Measurements from ENCODE around the gene TEKT3. TPM values are rescaled to one million over a fixed set of nuclear protein-coding genes. Genes with fewer than 3 reads are reported as not detected.

Gene TEKT3
- total RNA-seq, 1 donor from 2014 or later = 1.2 TPM

DNA sequence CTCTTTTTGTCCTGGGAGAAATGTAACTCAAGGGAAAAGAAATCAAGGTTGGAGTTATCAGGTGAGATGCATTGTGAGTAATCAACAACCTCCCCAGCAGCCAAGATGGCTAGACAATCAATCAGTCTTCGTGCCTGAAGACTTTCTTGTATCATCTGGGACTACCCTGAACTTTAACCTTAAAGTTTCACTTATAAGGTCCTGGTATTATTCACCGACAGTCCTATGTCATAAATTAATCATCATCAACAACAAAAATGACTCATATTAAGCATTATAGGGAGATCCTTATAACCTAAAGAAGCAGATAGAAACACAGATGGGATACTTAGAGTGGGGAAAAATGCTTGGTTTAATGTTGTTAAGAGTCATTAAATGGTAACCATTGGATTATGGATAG, 7.7 kb upstream of the TEKT3 start:
- no peak for DNase-seq

DNA sequence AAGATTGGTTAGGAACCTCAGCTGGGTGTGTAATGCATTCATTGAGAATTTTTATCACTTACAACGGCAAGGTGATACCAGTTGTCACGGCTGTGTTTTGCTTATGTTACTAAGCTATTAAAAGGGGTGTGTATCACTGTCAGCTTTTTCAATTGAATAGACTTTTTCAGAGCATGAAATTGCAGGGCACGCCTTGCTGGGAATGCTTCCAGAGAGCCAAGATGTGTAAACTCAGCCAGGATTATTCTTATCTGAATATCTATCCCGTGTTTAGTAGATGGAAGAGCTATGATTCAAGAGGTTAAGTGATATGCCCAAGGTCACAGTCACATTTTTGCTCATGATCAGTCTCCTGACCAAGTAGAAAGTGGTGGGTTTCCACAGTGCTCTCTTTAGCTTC, 6.6 kb upstream of the TEKT3 start:
- DNase-seq = no peak

DNA sequence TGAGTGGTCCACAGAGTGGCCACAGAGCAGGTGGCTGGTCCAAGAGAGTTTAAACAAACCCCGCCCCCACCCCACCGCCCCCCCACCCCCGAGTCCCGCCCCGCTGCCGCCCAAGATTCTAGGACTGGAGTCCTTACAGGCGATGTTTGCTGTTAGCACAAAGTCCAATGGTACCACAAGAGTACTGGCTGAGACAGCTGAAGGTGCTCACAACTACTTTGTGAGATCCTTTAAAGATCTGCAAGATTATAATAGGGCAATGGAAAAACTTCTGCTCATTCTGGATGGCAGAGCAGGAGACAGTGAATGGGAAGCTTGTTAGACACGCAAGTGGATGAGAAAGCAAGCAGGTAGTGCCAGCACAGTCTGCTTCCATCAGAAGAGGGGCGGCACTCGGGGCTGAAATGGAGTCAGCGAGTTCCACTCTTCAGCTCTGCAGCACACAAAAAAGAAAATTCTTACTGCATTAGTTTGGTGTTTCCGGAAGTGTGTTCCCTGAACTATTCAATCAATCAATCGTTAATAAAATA, 4.7 kb upstream of the TEKT3 start:
- no peak for DNase-seq

DNA sequence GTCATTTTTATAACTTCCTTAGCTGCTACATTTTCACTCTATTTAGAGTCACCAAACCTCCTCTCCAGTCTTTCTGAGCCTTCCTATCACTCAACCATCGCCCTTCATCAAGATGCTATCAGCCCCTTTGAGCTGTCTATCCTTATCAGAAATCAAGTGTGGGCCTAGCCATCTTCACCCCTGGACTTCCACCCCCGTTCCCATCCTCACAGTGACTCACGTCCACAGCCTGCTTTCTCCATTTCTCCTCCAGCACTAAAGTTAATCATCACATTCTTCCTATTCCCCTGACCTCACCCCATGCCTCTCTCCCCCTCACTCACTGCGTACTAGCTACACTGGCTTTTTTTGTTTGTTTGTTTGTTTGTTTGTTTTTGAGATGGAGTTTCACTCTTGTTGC, 2.4 kb upstream of the TEKT3 start:
- no peak for DNase-seq

DNA sequence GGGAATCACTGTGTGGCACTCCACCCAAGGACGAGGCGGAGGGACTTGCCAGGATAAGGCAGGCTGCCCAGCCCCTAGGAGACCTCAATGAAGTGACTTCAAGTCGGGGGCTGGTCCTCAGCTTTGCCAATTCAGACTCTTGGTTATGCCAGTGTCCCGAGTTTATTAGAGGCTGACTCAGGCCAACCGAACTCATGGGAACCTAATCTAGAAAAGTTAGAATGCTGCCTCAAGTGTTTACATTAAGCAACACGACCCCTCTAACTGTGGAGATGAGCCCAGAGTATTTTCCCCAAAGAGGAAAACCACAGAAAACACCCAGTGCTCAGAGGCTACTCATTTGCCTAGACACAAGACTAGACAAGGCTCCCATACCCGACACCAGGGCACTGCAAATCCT, 1.1 kb upstream of the TEKT3 start:
- DNase-seq = no peak

DNA sequence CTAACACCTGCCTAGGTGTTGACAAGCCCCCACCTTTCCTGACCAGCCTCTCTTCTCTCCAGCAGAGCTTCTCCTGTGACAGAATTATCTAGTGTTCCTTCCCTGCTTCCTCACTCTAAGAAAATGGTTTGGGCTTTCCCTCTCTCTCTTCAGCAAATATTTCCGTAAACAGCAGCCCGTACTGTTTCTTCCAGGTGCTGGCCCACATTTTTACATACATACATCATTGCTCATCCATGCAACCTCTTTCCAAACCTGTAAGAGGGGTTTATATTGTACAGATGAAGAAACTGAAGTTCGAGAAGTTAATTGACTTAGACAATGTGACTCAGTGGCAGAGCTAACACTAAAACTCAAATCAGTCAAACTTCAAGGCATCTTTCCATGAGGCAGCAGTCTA, 569 bp upstream of the TEKT3 start:
- no peak for DNase-seq

DNA sequence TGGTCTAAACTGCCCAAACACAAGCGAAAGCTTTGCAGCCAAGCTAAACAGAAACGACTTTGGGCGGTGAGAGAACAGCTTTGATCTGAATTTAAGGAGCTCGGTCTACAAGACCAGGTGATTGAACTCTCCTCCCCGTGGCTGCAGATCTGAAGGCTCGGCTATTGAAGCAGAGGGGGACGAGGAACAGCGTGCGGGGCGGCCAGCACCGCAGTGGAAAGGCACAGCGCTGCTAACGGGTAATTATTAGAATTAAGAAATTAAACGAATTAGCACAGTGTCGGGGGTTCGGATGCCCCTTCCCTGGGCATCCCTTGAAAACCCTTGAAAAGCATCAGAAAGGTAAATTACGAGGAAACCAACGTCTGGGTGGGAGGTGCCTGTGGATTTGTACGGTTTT, 431 bp downstream of the TEKT3 start:
- DNase-seq = no peak

DNA sequence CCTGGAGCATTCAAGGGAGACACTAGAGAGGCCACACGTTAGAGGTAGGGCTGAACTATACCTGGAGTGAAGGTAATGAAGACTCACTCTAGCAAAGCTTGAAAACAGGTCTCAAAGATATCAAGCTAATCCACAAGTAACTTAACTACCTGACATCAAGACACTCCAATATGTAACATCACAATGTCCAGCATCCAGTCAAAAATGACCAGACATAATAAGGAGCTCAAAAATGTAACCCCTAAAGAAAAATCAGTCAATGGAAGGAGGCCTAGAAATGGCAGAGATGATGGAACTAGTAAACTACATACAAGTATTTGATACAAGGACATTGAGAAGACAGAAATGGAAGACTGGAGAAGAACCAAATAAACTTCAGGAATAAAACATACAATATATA, 6.0 kb downstream of the TEKT3 start:
- no peak for DNase-seq

DNA sequence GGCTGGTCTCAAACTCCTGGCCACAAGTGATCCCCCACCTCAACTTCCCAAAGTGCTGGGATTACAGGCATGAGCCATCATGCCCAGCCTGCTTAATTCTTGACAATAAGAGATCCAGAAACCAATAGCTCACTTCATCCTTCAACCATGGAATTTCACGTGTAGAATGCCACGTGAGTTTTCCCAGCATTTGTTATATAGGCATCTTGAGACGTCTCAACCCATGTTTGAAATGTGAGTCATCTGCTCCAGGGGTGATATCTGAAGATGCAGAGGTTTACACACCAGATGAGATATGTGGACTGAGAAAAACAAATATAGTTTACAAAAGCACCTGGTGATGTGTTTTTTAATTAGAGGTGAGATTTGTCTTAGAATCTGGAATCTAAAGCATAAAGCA, 7.1 kb downstream of the TEKT3 start:
- no peak for DNase-seq

DNA sequence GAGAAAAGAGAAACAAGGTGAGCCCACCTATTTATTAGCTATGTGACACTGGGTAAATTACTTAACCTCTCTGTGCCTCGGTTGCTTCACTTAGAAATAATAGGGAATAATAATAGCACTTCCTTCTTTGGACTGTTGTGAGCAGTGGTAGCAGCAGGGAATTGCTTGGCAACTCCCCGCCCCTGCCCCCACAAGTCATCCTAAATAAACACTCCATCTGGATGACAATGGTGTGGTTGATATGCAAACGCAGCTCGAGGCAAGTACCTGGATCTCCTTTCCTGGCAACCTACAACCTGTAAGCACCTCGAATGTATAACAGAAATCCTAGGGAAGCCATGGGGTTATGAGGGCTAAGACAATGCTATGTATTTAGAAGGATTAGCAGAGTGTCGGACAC, 9.1 kb downstream of the TEKT3 start:
- DNase-seq = no peak

DNA sequence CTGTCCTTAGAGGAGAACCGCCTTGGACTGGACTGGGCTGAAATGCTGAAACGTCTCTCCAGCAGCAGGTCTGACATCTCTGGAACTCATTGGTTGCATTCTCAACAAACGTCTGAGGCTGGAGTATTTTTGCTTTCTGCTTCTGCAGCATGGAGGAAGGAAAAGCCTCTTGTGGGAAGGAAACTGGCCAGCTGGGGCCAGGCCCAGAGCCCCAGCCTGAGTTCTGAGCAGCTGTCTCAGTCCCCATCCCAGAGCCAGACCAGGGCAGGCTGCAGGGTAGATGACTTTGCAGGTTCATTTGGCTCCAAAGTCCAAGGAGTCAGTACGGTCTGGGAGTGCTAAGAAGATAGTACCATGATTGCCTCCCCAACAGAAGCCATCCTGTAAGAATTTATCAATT, 18.3 kb downstream of the TEKT3 start:
- no peak for DNase-seq

DNA sequence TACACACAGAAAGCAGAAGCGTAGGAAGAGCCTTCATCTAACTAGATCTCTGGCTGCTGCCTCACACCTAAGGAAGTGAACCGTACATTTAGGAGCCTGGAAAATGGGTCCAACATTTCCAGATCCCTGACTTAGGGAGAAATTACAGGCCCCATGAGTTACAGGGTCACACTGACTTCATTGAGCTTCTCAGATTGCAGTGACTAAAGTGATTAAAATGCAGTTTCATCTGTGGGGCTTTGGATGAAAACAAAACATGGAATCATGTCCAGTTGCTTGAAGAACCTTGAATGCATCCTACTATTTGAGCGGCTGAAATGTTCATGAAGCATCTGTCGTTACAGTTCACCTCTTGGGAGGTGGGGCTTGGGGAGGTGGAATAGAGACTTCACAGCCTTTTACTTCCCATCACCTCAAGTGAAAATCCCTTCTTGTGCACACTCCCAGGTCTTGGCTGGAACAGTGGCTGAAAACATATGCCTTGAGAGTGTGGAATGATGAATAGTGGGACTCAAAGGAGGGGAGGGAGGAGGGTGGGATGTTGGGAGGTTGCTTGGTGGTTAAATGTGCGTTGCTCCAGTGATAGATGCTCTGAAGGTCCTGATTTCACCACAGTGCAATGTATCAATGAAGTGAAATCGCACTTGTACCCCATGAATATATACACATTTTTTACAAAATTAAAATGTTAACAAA, 19.7 kb downstream of the TEKT3 start:
- no peak for DNase-seq

DNA sequence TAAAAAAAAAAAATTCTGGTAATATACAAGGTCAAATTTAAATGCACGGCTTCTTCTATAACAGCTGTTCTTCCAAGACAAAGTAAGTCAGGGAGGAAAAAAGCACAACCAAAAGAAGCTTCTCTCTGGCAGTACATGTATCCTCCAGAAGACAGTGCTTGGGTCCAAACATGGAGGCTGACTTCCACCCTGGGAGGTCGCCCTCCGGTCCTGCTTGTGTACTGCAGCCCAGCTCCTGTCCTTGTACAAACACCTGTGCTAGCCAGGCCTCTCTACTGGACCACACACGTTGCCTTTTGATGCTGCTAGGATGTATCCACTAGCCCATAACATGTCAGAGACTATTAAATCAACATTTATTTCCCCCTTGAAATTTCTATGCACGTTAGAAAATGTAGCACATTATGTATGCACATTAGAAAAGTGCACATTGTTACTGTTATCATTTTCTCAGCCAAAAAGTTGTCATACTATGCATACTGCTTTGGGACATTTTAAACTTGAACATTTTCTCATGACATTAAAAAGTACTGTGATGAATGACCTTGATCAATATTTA, 21.9 kb downstream of the TEKT3 start:
- DNase-seq = no peak

DNA sequence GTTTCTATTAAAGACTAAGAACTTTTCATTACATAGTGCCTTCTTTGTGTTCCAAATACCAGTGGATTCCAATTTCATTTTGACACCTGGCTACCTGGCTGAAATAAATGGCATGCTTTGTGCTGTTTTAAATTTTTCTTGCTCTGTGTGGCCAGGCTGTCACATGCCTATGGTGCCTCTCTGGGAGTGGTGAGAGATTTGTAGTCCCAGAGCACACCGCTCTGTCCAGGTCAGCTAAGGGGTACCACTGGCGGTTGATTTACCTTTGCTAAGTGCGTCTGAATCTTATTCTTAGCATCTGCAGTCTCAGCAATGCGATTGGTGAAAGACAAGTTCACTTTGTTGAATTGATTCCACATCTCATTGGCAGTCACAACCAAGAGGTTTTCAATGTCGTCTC, 29.4 kb downstream of the TEKT3 start:
- DNase-seq = no peak

DNA sequence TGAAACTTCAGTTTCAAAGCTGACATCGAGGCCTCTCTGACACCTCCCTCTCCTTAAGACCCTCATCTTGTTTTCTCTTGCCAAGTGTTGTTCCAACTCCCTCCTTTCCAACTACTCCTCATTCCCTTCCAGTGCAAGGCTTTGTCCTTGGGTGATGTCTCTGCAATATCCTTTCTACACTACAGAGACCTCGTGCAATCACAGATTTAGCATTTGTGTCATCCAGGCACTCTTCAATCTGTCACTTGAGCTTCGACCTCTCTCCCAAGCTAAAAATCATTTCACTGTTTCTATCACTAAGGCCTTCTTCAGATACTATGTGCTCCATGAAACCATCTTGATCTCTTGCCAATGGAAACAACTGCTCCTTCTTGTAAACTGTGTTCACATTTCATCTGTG, 31.6 kb downstream of the TEKT3 start:
- DNase-seq = no peak

DNA sequence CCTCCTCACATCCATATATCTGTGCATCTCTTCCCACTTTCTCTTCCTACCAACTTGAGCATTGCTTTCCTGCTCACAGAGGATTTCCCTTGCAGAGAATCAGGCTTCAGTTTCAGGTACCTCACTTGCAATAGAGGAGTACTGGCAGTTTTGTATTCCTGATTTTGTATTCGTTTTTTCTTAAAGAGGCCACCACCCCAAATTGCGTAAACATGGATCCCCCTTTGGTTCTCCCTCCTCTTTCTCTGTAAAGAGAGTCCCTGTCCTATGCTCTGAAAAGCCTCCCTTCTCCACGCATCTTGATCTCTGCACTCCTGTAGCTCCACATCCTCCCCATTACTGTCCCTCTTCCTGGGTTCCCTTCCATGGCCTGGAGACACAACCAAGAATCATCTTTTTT, 32.2 kb downstream of the TEKT3 start:
- DNase-seq = no peak

DNA sequence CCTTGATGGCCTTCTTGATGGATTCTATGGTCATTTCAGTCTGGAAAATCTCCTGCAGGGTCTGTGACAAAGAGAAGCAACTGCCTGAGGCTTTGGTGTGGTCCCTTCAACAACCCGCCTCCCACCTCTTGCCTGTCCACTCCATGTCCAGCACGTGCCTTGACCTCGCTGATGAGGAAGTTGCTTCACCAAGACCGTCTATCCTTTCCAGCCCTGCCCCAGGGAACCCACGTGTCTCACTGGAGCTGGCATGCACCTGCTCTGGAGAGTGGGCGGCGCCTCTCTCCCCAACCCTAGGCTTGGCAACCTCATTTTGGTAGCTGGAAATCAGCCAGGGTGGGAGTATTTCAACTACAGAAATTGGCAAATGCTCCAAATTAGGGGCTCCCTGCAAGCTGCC, 32.6 kb downstream of the TEKT3 start:
- no peak for DNase-seq

DNA sequence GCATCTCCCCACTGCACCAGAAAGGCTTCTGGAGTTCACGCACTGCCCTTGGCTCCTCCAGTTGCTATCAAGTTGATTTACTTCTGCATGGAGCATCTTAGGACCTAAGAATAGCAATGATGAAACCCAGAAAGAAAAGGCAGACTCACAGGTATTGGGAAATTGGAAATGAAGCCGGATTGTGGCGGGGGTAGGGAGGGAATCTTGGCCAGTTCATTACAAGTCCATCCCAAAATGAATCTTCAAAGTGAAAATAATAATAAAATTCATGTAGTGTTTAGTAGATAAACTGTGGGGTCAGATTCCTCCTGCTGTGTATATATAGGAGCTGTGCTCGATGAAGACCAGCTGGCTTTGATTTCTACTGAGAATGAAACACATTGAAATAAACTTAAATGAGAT, 33.7 kb downstream of the TEKT3 start:
- no peak for DNase-seq

DNA sequence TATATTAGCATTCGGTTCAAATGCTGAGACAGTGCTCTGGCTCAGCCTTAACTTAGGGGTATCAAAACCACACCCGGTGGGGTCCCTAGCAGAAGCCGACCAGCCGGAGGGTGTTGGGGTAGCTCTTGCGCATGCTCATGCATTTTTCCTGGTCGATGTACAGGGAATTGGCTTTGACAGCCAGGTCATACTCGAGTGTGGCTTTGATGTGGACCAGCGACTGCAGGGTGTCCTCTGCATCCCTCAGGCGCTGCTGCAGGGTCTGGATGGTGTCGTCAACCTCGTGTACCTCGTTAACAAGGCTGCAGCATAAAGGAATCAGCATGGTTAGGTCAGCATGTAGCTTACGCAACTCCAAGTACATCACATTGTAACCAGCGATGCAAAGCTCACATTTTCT, 37.5 kb downstream of the TEKT3 start:
- no peak for DNase-seq

DNA sequence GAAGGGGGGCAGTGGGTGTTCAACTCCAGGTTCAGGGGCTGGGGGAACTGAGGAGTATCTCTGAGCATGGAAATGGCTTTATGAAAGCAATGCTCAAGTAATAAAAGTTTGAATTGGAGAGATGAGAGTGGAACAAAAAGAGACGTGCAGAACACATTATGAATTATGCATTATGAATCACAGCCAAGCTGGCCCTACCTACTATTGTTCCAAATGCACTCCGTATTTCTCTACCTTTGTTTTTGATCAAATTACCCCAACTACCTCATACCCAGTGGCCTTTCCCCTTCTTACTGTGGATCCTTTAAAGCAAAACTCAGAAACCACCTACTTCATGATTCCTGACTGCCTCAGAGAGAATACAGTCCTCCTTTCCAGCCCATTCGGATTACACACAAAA, 38.1 kb downstream of the TEKT3 start:
- DNase-seq = no peak

DNA sequence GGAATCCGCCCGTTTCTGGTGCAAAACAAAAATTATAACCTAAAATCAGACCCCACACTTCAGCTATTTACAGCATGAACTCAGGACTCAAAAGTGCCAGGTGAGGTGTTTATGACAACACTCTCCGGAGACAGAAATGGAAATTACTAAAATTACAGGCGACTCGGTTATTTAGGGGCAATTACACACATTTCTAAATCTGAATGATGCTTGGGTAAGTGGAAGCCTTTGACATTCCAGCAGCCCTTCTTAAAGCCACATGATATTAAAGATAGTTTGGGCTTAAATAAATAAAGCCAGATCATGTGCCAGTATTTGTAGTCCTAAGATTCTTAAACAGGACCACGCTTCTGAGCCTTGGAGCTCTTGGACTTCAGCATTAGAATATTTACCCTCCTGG, 39.6 kb downstream of the TEKT3 start:
- DNase-seq = no peak

DNA sequence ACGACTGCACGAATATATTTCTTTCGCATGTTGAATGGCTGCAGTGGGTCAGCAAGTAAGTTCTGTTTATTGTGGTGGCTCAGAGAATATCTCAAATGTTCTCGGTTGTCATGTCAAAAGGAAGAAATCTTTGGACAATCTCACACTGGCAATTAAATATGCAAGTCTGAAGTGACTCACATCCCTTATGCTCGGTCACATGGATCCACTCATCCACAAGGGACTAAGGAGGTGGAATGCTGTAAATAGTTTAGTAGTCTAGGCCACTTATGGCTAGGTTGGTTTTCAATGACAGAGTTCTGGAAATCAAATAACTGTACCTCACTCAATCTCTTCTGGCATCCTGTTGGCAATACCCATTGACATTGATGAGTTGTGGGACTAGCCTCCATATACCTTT, 43.2 kb downstream of the TEKT3 start:
- DNase-seq = no peak

DNA sequence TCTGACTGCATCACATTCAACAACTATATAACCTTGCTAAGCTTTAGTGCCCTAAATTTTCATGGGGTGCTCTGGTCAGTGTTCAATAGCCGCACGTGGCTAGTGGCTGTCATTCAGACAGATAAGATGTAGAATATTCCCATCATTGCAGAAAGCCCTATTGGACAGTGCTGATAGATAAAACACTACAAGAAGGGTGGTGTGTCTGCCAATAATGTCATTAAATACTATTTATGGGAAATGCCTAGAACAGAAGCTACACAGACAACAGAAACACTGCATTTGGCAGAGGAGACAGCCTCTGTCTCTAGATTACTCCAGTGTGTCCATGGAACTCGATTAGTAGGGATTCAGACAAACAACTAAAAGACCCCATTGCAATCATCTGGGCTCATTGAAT, 47.8 kb downstream of the TEKT3 start:
- no peak for DNase-seq

DNA sequence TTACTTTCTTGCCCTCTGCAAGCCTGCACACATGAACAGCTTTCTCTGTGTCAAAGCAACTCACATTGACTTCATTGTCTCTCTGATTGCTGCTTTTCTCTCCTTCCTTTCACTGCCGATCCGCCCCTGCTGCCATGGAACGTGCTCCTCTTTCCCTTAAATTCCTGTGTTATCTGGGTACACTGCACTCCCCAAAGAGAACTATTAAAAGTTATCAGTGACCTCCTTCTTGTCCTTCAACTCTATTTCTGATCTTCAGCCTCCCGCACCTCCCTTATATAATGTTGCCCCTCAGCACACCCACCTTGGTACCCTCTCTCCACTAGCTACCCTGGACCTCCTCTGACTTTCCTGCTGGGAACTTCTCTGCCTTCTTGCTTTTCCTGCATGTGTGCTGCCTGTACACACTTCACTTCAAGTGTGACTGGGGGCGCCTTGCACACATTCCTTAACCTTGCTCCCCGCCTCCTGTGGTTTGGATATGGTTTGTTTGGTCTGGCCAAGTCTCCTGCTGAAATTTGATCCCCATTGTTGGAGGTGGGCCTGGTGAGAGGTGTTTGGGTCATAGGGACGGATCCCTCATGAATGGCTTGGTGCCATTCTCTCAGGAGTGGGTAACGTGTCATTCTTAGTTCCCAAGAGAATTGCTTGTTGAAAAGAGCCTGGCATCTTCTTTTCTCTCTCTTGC, 49.6 kb downstream of the TEKT3 start:
- no peak for DNase-seq

Measured in occipital lobe (tissue), 2 donors.